Osteocyte (in vitro differentiated cells): ENCODE data around the gene C20orf141. TPM values are rescaled to one million over a fixed set of nuclear protein-coding genes. Genes with fewer than 3 reads are reported as not detected.

Source experiments
- DNase-seq: peaks from one replicate; pipeline ENCODE4 v3.0.0; 2021; ENCODE audit warnings: mixed read lengths; ENCODE audit not compliant: unreplicated experiment; ENCODE audit errors: extremely low spot score
- H3K27ac Mint-ChIP-seq: one replicate; pipeline ENCODE4 v1.8.0; 2021; ENCODE audit warnings: mild to moderate bottlenecking, mixed read lengths; ENCODE audit not compliant: unreplicated experiment
- H3K27me3 Mint-ChIP-seq: one replicate; pipeline ENCODE4 v1.8.0; 2021; ENCODE audit warnings: mixed read lengths; ENCODE audit not compliant: unreplicated experiment
- H3K36me3 Mint-ChIP-seq: one replicate; pipeline ENCODE4 v1.8.0; 2021; ENCODE audit warnings: mixed read lengths; ENCODE audit not compliant: unreplicated experiment
- H3K4me1 Mint-ChIP-seq: one replicate; pipeline ENCODE4 v1.8.0; 2021; ENCODE audit warnings: mixed read lengths; ENCODE audit not compliant: unreplicated experiment
- H3K4me3 Mint-ChIP-seq: one replicate; pipeline ENCODE4 v1.8.0; 2021; ENCODE audit warnings: mild to moderate bottlenecking, moderate library complexity, mixed read lengths; ENCODE audit not compliant: unreplicated experiment
- H3K9me3 Mint-ChIP-seq: one replicate; pipeline ENCODE4 v1.8.0; 2021; ENCODE audit warnings: mixed read lengths; ENCODE audit not compliant: unreplicated experiment
- total RNA-seq: library from RNA; stranded (reverse); gene quantifications from 2 replicates; pipeline ENCODE4 v1.2.1, GENCODE V29; 2021
- TF ChIP-seq, protein P1 (sequence below): fragments of 200-600 bp; sonication (generic); IDR thresholded peaks from 2 replicates; pipeline ENCODE4 v1.5.0; 2021; ENCODE audit warnings: antibody characterized with exemption, mild to moderate bottlenecking, moderate library complexity

The C20orf141 gene
- total RNA-seq, 1 donor from 2014 or later, result not detected

DNA sequence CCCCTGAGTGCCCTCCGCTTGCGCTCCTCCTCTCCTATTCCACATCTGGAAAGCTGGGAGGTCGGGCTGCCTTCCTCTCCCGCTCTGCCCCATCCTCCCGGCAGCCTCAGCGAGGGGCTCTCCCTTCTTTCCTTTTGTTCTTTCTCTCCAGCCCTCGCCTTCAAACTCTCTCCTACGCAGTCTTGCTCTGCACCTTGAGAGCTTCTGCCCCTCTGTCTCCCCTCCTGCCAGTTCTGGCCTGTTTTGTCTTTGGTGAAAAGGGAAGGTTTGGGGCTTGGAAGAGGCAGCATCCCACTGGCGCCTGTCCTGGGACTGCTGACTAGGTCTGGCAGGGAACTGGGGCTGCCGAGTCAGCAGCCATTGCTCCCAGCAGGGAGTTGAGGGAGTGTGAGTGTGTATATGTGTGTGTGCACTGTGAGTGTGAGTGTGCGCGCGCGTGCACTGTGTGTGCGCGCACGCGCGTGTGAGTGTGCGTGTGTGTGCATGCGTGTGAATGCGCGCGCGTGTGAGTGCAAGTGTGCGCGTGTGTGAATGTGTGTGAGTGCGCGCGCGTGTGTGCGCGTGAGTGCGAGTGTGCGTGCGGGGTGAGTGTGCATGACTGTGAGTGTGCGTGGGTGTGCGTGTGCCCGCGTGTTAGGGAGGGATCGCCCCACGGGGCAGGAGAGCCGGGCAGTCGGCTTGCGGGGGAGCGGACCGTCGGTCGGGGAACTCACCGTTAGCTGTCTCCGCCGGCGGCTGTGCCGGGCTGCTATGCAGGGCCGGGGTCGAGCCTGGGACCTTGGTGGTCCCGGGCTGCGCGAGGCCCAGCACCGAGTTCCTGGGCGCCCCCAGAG, 14.9 kb upstream of the C20orf141 start:
- Mint-ChIP-seq H3K27me3 (peaks cover 14% of the 10 kb centered on the region), H3K9me3 (no peaks in the 10 kb centered on the region), H3K27ac (peak overlapping the region; percentile 71), H3K4me3 (peak overlapping the region; percentile 86), H3K36me3 (peaks cover 2% of the 10 kb centered on the region), H3K4me1 (peaks cover 30% of the 10 kb centered on the region)
- TF ChIP-seq, protein P1, sequence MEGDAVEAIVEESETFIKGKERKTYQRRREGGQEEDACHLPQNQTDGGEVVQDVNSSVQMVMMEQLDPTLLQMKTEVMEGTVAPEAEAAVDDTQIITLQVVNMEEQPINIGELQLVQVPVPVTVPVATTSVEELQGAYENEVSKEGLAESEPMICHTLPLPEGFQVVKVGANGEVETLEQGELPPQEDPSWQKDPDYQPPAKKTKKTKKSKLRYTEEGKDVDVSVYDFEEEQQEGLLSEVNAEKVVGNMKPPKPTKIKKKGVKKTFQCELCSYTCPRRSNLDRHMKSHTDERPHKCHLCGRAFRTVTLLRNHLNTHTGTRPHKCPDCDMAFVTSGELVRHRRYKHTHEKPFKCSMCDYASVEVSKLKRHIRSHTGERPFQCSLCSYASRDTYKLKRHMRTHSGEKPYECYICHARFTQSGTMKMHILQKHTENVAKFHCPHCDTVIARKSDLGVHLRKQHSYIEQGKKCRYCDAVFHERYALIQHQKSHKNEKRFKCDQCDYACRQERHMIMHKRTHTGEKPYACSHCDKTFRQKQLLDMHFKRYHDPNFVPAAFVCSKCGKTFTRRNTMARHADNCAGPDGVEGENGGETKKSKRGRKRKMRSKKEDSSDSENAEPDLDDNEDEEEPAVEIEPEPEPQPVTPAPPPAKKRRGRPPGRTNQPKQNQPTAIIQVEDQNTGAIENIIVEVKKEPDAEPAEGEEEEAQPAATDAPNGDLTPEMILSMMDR, result no peak
- DNase-seq, result no peak

DNA sequence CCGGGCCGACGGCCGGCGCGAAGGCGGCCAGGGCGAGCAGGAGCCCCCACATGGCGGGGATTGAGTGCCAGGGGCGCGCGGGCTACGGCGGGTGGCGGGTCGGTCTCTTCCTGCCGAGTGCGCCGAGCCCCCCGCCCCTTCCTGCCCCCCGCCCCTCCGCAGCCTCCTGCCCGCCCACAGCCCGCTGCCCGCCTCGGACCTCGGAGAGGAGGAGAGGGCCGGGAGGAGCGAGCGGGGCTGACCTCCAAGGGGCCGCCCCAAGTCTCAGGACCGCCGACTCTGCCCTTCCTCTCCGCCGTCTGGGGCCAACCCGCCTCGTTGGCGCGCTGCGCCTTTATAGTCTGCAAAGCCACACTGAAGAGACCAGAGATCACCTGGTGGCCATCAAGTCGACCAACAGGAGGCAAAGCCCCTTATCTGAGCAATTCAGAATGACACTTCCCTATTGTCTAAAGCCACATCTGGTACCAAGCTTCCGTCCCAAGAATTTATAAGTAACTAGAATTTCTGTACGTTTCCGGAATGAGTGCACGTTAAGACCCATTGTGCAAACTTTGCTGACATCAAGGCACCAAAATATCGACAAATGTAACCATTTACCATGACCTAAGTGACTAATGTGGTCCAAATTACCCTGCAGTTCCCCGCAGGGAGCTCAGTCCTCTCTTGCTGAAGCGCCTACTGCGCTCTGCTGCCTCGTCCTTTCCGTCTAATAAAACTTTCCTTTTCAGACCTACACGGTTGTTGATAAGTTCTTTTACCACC, 14.1 kb upstream of the C20orf141 start, which contains the start of gene CPXM1:
TSS of gene CPXM1 (minus strand) at position 107 of the 765 bp plus-strand sequence. CDS start at position 52, 55 bp downstream.
- Mint-ChIP-seq H3K4me3 (peak within 1 kb of the TSS; percentile 86), H3K27me3 (peaks cover 14% of the 10 kb centered on the region), H3K9me3 (no peaks in the 10 kb centered on the region), H3K36me3 (peaks cover 2% of the 10 kb centered on the region), H3K4me1 (peaks cover 30% of the 10 kb centered on the region), H3K27ac (peak within 1 kb of the TSS; percentile 79)
- DNase-seq, result no peak
- TF ChIP-seq, protein P1, result peak; percentile 28

DNA sequence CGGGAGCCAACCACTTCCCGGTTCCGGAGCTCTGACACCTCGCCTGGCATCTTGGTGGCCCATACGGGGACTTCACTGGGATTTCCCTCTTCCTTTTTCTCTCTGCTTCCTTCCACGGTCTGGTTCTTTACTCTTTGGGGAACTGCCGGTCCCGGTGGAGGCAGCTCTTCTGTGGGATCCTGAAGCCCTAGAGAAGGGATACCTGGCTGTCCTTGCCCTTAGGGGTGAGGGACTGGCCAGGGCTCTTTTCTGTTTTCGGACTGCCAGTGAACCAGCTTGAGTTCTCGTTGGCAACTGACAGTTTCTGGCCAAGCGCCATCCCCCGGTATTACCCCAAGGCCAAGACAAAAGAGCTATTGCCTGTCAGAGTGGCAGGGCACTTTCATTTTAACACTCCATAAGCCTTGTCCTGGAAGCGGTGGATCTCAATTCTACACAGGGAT, 13.5 kb upstream of the C20orf141 start:
- TF ChIP-seq, protein P1, result no peak
- Mint-ChIP-seq H3K4me1 (peaks cover 34% of the 10 kb centered on the region), H3K36me3 (peaks cover 4% of the 10 kb centered on the region), H3K27ac (peak overlapping the region; percentile 79), H3K4me3 (peak overlapping the region; percentile 81), H3K27me3 (peaks cover 19% of the 10 kb centered on the region), H3K9me3 (no peaks in the 10 kb centered on the region)
- no peak for DNase-seq

DNA sequence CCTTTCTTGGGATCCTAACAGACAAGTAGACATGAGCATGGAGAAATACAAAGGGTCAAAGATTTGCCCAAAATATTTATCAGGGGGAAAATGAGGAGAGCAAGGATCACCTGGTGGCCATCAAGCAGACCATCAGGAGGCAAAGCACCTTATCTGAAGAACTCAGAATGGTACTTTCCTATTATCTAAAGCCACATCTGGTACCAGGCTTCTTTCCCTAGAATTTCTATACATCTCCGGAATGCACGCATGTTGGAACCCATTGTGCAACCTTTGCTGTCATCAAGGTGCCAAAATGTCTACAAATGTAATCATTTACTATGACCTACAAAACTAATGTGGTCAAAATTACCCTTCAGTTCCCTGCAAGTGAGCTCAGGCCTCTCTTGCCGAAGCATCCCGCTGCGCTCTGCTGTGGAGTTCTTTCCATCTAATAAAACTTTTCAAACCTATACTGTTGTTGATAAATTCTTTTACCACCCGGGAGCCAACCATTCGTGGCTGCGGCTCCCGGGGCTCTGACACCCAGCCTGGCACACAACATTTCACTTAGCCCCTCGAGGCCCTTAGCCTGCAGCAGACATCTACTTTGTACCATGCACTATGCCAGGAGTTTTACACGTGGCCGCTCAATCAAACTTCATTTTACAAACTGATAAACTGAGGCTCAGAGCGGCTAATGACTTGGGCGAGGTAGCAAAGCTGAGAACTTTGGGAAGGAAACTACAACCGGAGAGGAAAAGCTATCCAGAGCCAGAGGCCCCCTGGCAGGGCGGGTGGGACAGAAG, 10.6 kb upstream of the C20orf141 start:
- peak; percentile 21 for DNase-seq

More for the DNA sequence above, 10.6 kb upstream of the C20orf141 start:
- Mint-ChIP-seq H3K9me3 (no peaks in the 10 kb centered on the region), H3K27ac (no peak overlapping the region), H3K36me3 (peaks cover 6% of the 10 kb centered on the region), H3K4me3 (no peak overlapping the region), H3K27me3 (peaks cover 35% of the 10 kb centered on the region), H3K4me1 (peaks cover 29% of the 10 kb centered on the region)
- TF ChIP-seq, protein P1, result no peak
